Keratinocyte (primary cell): Measurements from ENCODE around the gene TSPEAR. TPM values are rescaled to one million over a fixed set of nuclear protein-coding genes. Genes with fewer than 3 reads are reported as not detected.

ENCODE experiments used
- DNase-seq: peaks from one replicate; pipeline ENCODE4 v3.0.0-alpha.2; 2011; ENCODE audit warnings: low read depth, missing footprints, low spot score
- FAIRE-seq: peaks from 2 replicates; lab custom pipeline; 2011; peaks lifted over from hg19 to GRCh38; lab: Jason Lieb, UNC
- H2AFZ ChIP-seq: 2 replicates; pipeline ENCODE4 v1.6.0; 2012; ENCODE audit warnings: low read length, control low read depth, inconsistent platforms; ENCODE audit not compliant: control insufficient read depth
- H3K27ac ChIP-seq: 2 replicates; pipeline ENCODE4 v1.5.1; 2011; ENCODE audit warnings: low read length; ENCODE audit not compliant: control insufficient read depth, insufficient read depth
- H3K27me3 ChIP-seq: 3 replicates; pipeline ENCODE4 v1.6.0; 2011; ENCODE audit warnings: low read length; ENCODE audit not compliant: control insufficient read depth, insufficient read depth; ENCODE audit errors: extremely low read depth
- H3K36me3 ChIP-seq, 2 experiments: 2 replicates in 1 of 2; 3 replicates in 1 of 2; pipeline ENCODE4 v1.5.1; 2011; ENCODE audit warnings: low read length in 2 of 2, mild to moderate bottlenecking in 1 of 2; ENCODE audit not compliant: control insufficient read depth in 2 of 2, insufficient read depth in 2 of 2; ENCODE audit errors: extremely low read depth in 1 of 2
- H3K4me1 ChIP-seq: 3 replicates; pipeline ENCODE4 v1.5.1; 2011; ENCODE audit warnings: low read length; ENCODE audit not compliant: control insufficient read depth, insufficient read depth; ENCODE audit errors: extremely low read depth
- H3K4me2 ChIP-seq: 3 replicates; pipeline ENCODE4 v1.6.0; 2011; ENCODE audit warnings: low read depth, low read length; ENCODE audit not compliant: control insufficient read depth, insufficient read depth; ENCODE audit errors: extremely low read depth
- H3K4me3 ChIP-seq, 3 experiments: fragments of 200-600 bp in 1 of 3; sonication (generic) in 1 of 3; 2 replicates in 2 of 3; 3 replicates in 1 of 3; pipeline ENCODE4 v1.5.1; 2011 to 2016; ENCODE audit warnings: low read length in 3 of 3, mild to moderate bottlenecking in 3 of 3, control low read depth in 2 of 3, inconsistent platforms in 1 of 3, low read depth in 1 of 3, mixed read lengths in 1 of 3, mixed run types in 1 of 3, moderate library complexity in 1 of 3; ENCODE audit not compliant: control insufficient read depth in 2 of 3, insufficient read depth in 2 of 3; ENCODE audit errors: extremely low read depth in 1 of 3
- H3K79me2 ChIP-seq: 2 replicates; pipeline ENCODE4 v1.6.0; 2012; ENCODE audit warnings: low read length; ENCODE audit not compliant: control insufficient read depth, insufficient read depth
- H3K9ac ChIP-seq: 3 replicates; pipeline ENCODE4 v1.6.0; 2011; ENCODE audit warnings: low read length; ENCODE audit not compliant: control insufficient read depth, insufficient read depth; ENCODE audit errors: extremely low read depth
- H3K9me1 ChIP-seq: 3 replicates; pipeline ENCODE4 v1.6.0; 2011; ENCODE audit warnings: low read length; ENCODE audit not compliant: control insufficient read depth, insufficient read depth; ENCODE audit errors: extremely low read depth
- H3K9me3 ChIP-seq: 2 replicates; pipeline ENCODE4 v1.5.1; 2012; ENCODE audit warnings: low read depth, low read length; ENCODE audit not compliant: control insufficient read depth
- H4K20me1 ChIP-seq: 3 replicates; pipeline ENCODE4 v1.6.0; 2011; ENCODE audit warnings: low read length; ENCODE audit not compliant: control insufficient read depth, insufficient read depth; ENCODE audit errors: extremely low read depth
- CTCF ChIP-seq, 3 experiments: IDR thresholded peaks in 1 of 3; conservative IDR thresholded peaks in 1 of 3; optimal IDR thresholded peaks in 1 of 3; 2 replicates in 2 of 3; 3 replicates in 1 of 3; pipeline versions ENCODE3 to v1.5.1; 2011; ENCODE audit warnings: low read length in 3 of 3, mild to moderate bottlenecking in 3 of 3, moderate library complexity in 2 of 3, control low read depth in 1 of 3, inconsistent platforms in 1 of 3; ENCODE audit not compliant: insufficient read depth in 2 of 3; ENCODE audit errors: extremely low read depth in 1 of 3
- EZH2 ChIP-seq: IDR thresholded peaks from one replicate; pipeline ENCODE4 v1.6.1; 2012; ENCODE audit warnings: inconsistent platforms, mild to moderate bottlenecking, low read length, moderate library complexity
- dilution Hi-C: fragments of 300-500 bp; cut with MboI; formaldehyde crosslinking; loops from one replicate; pipeline ENCODE4 v1.7.0; 2020; ENCODE audit warnings: low sequenced_read_pairs; ENCODE audit not compliant: extremely low pct_ligation_motif_present
- polyA plus RNA-seq, 5 experiments: library from polyadenylated mRNA; depleted of rRNA in 3 of 5; stranded (reverse) in 3 of 5; stranded (forward) in 1 of 5; unstranded in 1 of 5; fragments of >200 nt; gene quantifications; 1 replicate in 1 of 5; 2 replicates in 3 of 5; 3 replicates in 1 of 5; pipeline versions ENCODE4 v1.2.1 to v1.2.3, GENCODE V29; 2011 to 2012; ENCODE audit warnings: missing spikeins in 2 of 5, low read depth in 1 of 5, low replicate concordance in 1 of 5

TSPEAR gene
- polyA plus RNA-seq, 1 donor (not counting 4 experiments of a cell fraction or from before 2014, with no cell fraction given) = 0.12 TPM

GRCh38 chr21:44730951-44731579 is 19.7 kb upstream of the TSPEAR start:
- no peak for DNase-seq
- Histone ChIP-seq H3K79me2 (no peaks in the 10 kb centered on the region), H3K4me3 (no peak overlapping the region), H3K36me3 (no peaks in the 10 kb centered on the region), H3K27ac (no peak overlapping the region), H3K4me2 (no peak overlapping the region), H3K9me3 (no peaks in the 10 kb centered on the region), H2AFZ (no peak overlapping the region), H3K27me3 (peaks cover 9% of the 10 kb centered on the region), H3K9ac (no peak overlapping the region), H3K9me1 (no peaks in the 10 kb centered on the region), H3K4me1 (no peaks in the 10 kb centered on the region), H4K20me1 (no peaks in the 10 kb centered on the region)
- no peak for FAIRE-seq
- dilution Hi-C loops = loop anchor here (25.0 kb wide), 1 partner anchor 244 kb away; no protein-coding TSS in a partner anchor
- no peak for TF ChIP-seq CTCF (optimal IDR thresholded peaks at IDR 0.05 in 1 of 3, IDR thresholded peaks at IDR 0.05 in 1 of 3, conservative IDR thresholded peaks at IDR 0.05 in 1 of 3; ENCODE audit: extremely low read depth in 1 of 3, insufficient read depth in 2 of 3, low read length in 3 of 3)
- no peak for TF ChIP-seq EZH2

- H3K36me3 ChIP-seq = no peaks in the 10 kb centered on the region
- H3K4me3 ChIP-seq = no peak overlapping the region
- no peak for DNase-seq
- TF ChIP-seq EZH2 (no peak), CTCF (optimal IDR thresholded peaks at IDR 0.05 in 1 of 3, IDR thresholded peaks at IDR 0.05 in 1 of 3, conservative IDR thresholded peaks at IDR 0.05 in 1 of 3; ENCODE audit: extremely low read depth in 1 of 3, insufficient read depth in 2 of 3, low read length in 3 of 3) (no peak)
- no peak overlapping the region for H3K4me2 ChIP-seq
- H2AFZ ChIP-seq = no peak overlapping the region
- dilution Hi-C loops = loop anchor here (25.0 kb wide), 1 partner anchor 243 kb away; no protein-coding TSS in a partner anchor
- H4K20me1 ChIP-seq = no peaks in the 10 kb centered on the region
- no peaks in the 10 kb centered on the region for H3K79me2 ChIP-seq
- no peak overlapping the region for H3K9ac ChIP-seq
- FAIRE-seq = no peak
- peaks cover 9% of the 10 kb centered on the region for H3K27me3 ChIP-seq
- H3K9me3 ChIP-seq = no peaks in the 10 kb centered on the region
- H3K4me1 ChIP-seq = no peaks in the 10 kb centered on the region
- no peaks in the 10 kb centered on the region for H3K9me1 ChIP-seq
- H3K27ac ChIP-seq = no peak overlapping the region
These were observed 18.6 kb upstream of the TSPEAR start for GRCh38 chr21:44730028-44730395.
